Gastroesophageal sphincter (tissue), 4 donors: ENCODE results near the gene CSNK1G1. TPM values are rescaled to one million over a fixed set of nuclear protein-coding genes. Genes with fewer than 3 reads are reported as not detected.

Experiments used
- ATAC-seq: fragments of 150-250 bp; one replicate; pipeline ENCODE4 v1.9.1; 2016; ENCODE audit warnings: mild to moderate bottlenecking, moderate library complexity
- H3K27ac ChIP-seq, 4 donors: fragments of 200-600 bp; sonication (generic) in 3 of 4; 1 replicate in 3 of 4; 2 replicates in 1 of 4; pipeline ENCODE4 v1.5.1; 2016 to 2019
- H3K27me3 ChIP-seq: fragments of 200-600 bp; sonication (generic); one replicate; pipeline ENCODE4 v1.5.1; 2019
- H3K36me3 ChIP-seq, 2 donors: fragments of 200-600 bp; sonication (generic); one replicate each; pipeline ENCODE4 v1.5.1; 2019; ENCODE audit warnings: control low read depth in 1 of 2
- H3K4me1 ChIP-seq, 3 donors: fragments of 200-600 bp; sonication (generic); 1 replicate in 2 of 3; 2 replicates in 1 of 3; pipeline ENCODE4 v1.5.1; 2016 to 2019; ENCODE audit warnings: control low read depth in 2 of 3
- H3K4me3 ChIP-seq, 2 donors: fragments of 200-600 bp; sonication (generic); one replicate each; pipeline ENCODE4 v1.5.1; 2019; ENCODE audit warnings: mild to moderate bottlenecking in 1 of 2, moderate library complexity in 1 of 2
- H3K9me3 ChIP-seq, 3 donors: fragments of 200-600 bp; sonication (generic); one replicate each; pipeline ENCODE4 v1.5.1; 2017 to 2019; ENCODE audit warnings: control low read depth in 2 of 3
- EP300 ChIP-seq: sonication (generic); formaldehyde crosslinking; IDR thresholded peaks from one replicate; pipeline ENCODE4 v1.6.1; 2017; ENCODE audit warnings: antibody characterized with exemption, mild to moderate bottlenecking
- POLR2A ChIP-seq, 2 donors: fragments of 450-650 bp; IDR thresholded peaks; one replicate each; pipeline ENCODE4 v1.6.1; 2017; ENCODE audit warnings: antibody characterized with exemption in 2 of 2, mild to moderate bottlenecking in 2 of 2, moderate library complexity in 1 of 2
- POLR2AphosphoS5 ChIP-seq: sonication (generic); formaldehyde crosslinking; IDR thresholded peaks from one replicate; pipeline ENCODE4 v1.6.1; 2017; ENCODE audit warnings: antibody characterized with exemption
- WGBS, 2 donors: methylation state at CpG; one replicate each; pipeline ENCODE4 v1.1.5; 2018; ENCODE audit warnings: low coverage in 1 of 2; 5-methylcytosine and 5-hydroxymethylcytosine counted together
- total RNA-seq, 4 donors: library from RNA; depleted of rRNA; stranded (reverse); fragments of >200 nt; gene quantifications; one replicate each; pipeline ENCODE4 v1.1.0, GENCODE V29; 2016
- TF ChIP-seq, protein P1 (sequence below), 4 experiments: fragments of 200-600 bp in 2 of 4; fragments of 450-650 bp in 2 of 4; sonication (generic) in 1 of 4; IDR thresholded peaks; one replicate each; pipeline ENCODE4 v1.5.1; 2017 to 2019; ENCODE audit warnings: antibody characterized with exemption in 4 of 4, mild to moderate bottlenecking in 2 of 4, moderate library complexity in 2 of 4

Gene CSNK1G1
- total RNA-seq, 4 donors from 2014 or later: 9.2 to 67.0 (median 11.9) TPM

GRCh38 chr15:64148168-64148567 lies 207.8 kb downstream of the CSNK1G1 start:
- H3K36me3 ChIP-seq: peaks cover 0 to 34% of the 10 kb centered on the region in 2 donors
- ATAC-seq: no peak

GRCh38 chr15:64146885-64147681 lies 208.9 kb downstream of the CSNK1G1 start:
- Histone ChIP-seq H3K4me3 (no peak overlapping the region), H3K4me1 (peaks cover 0 to 12% (median 10%) of the 10 kb centered on the region in 3 donors), H3K27ac (no peak overlapping the region), H3K27me3 (peaks cover 17% of the 10 kb centered on the region), H3K36me3 (peaks cover 0 to 45% of the 10 kb centered on the region in 2 donors), H3K9me3 (no peaks in the 10 kb centered on the region)
- ATAC-seq: no peak
- 37% methylated on average over 3 of the region's 26 CpGs; no CpG with 5 or more reads in 1 of the 2 donors for WGBS, 2 donors
- TF ChIP-seq EP300 (no peak), POLR2AphosphoS5 (no peak), POLR2A (IDR thresholded peaks at IDR 0.05) (no peak)
- TF ChIP-seq, protein P1, sequence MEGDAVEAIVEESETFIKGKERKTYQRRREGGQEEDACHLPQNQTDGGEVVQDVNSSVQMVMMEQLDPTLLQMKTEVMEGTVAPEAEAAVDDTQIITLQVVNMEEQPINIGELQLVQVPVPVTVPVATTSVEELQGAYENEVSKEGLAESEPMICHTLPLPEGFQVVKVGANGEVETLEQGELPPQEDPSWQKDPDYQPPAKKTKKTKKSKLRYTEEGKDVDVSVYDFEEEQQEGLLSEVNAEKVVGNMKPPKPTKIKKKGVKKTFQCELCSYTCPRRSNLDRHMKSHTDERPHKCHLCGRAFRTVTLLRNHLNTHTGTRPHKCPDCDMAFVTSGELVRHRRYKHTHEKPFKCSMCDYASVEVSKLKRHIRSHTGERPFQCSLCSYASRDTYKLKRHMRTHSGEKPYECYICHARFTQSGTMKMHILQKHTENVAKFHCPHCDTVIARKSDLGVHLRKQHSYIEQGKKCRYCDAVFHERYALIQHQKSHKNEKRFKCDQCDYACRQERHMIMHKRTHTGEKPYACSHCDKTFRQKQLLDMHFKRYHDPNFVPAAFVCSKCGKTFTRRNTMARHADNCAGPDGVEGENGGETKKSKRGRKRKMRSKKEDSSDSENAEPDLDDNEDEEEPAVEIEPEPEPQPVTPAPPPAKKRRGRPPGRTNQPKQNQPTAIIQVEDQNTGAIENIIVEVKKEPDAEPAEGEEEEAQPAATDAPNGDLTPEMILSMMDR (IDR thresholded peaks at IDR 0.05): no peak

More at GRCh38 chr15:64148168-64148567, 207.8 kb downstream of the CSNK1G1 start:
- WGBS, 2 donors: 72 to 88% methylated on average over 6 of the region's 7 CpGs
- TF ChIP-seq POLR2A (IDR thresholded peaks at IDR 0.05): no peak
- TF ChIP-seq, protein P1 (IDR thresholded peaks at IDR 0.05): no peak
- no peak for TF ChIP-seq EP300
- TF ChIP-seq POLR2AphosphoS5: no peak
- H3K4me3 ChIP-seq: no peak overlapping the region
- no peak overlapping the region for H3K27ac ChIP-seq
- H3K9me3 ChIP-seq: no peaks in the 10 kb centered on the region
- H3K4me1 ChIP-seq: peaks cover 0 to 23% (median 19%) of the 10 kb centered on the region in 3 donors
- H3K27me3 ChIP-seq: peaks cover 27% of the 10 kb centered on the region

DNA sequence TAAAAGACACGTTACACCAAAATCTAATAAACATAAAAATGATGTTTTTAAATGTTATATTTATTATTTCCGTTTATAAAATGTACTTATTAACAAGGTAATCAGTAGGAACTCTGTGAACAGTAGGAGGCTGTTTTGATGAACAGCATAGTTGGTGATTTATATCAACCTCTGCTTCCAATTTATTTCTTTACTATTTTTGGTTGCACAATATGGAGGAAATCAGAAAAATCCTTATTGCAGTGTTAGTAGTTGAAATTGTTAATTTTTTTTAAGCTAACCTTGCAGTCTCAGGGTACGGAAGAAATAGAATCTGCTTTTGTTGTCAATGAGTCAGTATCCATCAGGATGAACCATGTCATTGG lies 209.5 kb downstream of the CSNK1G1 start:
- Histone ChIP-seq H3K4me1 (peaks cover 0 to 6% (median 4%) of the 10 kb centered on the region in 3 donors), H3K4me3 (no peak overlapping the region), H3K27ac (no peak overlapping the region), H3K27me3 (peaks cover 11% of the 10 kb centered on the region), H3K36me3 (peaks cover 0 to 51% of the 10 kb centered on the region in 2 donors), H3K9me3 (no peaks in the 10 kb centered on the region)
- no peak for TF ChIP-seq POLR2AphosphoS5
- TF ChIP-seq, protein P1 (IDR thresholded peaks at IDR 0.05): no peak
- ATAC-seq: no peak
- WGBS, 2 donors: 78 to 86% methylated on average over 3 of the region's 3 CpGs

DNA sequence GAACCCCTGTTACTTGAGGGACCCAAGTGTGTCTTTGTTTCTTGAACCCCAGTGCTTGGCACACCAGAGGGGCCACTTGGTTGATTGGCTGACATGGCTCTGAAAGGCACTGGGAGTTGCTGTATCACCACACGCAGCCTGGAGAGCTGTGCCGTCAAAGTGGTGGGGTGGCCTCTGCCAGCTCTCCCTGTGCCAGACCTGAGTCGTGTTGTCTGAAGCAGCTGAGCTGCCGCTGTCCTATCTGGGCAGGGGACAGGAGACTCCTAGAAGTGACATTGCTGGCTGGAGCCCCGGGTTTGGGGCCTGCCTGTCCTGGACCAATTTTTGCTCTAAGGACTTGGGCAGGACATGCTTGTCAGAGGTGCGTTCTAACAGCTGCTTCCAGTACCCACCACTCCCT lies 209.9 kb downstream of the CSNK1G1 start:
- Histone ChIP-seq H3K4me3 (no peak overlapping the region), H3K27ac (no peak overlapping the region), H3K4me1 (peaks cover 0 to 2% (median 0%) of the 10 kb centered on the region in 3 donors), H3K9me3 (no peaks in the 10 kb centered on the region), H3K36me3 (peaks cover 0 to 56% of the 10 kb centered on the region in 2 donors), H3K27me3 (peaks cover 6% of the 10 kb centered on the region)
- 66% methylated on average over 5 of the region's 6 CpGs; no CpG with 5 or more reads in 1 of the 2 donors for WGBS, 2 donors
- no peak for ATAC-seq
- TF ChIP-seq POLR2A (IDR thresholded peaks at IDR 0.05) (no peak), POLR2AphosphoS5 (no peak), EP300 (no peak)
- TF ChIP-seq, protein P1 (IDR thresholded peaks at IDR 0.05): no peak
